ENCODE measurements around the gene MMP7.

The MMP7 gene

GRCh38 chr11:102530558-102530957 lies at the start of gene MMP7:
Gene MMP7 (minus strand): TSS chr11:102530747. CDS start chr11:102530700, 47 bp downstream.
- no peak for DNase-seq

- DNase-seq = no peak
Observed at GRCh38 chr11:102577723-102578122, 47.2 kb upstream of the MMP7 start.

GRCh38 chr11:102577182-102577581 lies 46.6 kb upstream of the MMP7 start:
- no peak for DNase-seq

DNA sequence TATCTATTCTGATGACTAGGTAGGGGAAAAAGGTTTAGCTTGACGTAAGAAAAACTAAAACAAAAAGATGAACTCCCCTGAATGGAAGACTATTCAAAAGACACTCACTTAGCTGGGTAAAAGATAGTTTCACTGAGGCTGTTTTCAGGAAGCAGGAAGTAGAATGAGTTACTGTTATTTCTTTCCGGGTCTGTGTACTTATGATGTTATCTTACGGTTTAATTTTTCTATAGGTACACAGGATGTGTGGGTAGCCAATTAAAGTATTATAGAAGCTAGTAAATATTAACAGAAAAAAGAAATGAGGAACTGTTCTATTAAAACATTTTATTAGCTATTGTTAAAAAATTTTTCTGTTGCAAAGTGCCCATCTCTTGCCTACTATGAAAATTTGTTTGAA lies 45.8 kb upstream of the MMP7 start:
- DNase-seq = no peak

DNA sequence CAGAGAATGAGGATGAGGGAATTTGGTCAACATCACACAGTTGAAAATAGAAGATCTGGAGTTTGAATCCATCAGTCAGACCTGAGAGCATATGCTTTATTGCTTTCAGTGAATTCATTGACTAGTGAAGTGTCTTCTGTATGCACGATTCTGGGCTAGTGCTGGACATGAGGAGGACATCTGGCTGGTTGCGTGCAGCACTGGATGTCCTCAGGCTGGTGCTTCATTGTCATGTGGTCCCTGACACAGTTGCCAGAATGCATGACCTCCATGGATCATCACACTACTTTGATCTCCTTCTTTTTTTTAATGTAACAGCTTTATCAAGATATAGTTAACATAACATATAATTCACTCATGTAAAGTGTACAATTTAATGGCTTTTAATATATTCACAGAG lies 44.5 kb upstream of the MMP7 start:
- DNase-seq = no peak

DNA sequence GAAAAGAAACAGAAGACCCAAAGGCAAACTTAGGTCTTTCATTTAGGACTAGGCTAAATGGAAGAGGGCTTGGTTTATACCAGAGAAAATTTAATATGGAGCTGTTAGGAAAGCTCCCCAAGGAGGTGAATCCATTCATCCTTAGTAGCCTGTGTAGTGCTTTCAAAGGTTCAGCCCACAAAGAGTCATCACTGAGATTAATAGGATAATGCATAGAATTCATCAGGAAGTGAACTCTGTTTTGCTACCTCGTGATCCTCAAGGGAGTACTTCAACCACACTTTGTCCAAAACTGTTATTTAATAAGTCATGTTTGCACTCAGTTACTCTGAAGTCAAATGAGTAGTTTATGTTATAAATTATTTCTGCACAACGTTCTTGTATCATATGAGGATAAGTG lies 43.3 kb upstream of the MMP7 start:
- no peak for DNase-seq

DNA sequence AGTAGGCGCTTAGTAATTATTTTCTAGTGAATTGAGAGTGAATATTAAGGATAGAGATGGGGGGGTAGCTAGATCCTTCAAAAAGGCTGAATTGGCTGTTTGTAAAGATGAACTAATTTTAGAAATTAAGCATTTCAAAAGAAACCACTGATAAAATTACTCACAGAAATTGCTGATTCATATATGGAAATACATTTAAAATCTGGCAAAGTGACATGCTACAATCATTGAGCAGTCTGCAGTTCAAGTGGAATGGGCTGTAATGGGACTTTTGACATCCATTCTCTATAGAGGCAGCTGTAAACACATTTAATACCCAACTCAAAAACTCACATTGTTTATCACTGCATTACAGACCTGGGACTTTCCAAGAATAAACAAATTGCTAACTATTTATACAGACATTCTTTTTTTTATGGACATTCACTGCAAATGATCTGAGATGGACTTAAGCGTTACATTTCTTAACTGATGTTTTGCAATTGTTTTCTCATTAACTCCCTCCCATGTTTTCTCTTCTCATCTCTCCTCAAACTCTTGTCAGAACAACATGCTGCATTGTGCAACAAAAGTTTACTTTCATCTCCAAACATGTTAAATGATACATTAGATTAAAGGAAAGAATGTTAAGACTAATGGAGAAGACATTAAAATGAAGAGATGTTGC lies 42.1 kb upstream of the MMP7 start:
- no peak for DNase-seq

GRCh38 chr11:102568851-102569250 lies 38.3 kb upstream of the MMP7 start:
- no peak for DNase-seq

- no peak for DNase-seq
Observed at GRCh38 chr11:102566112-102566511, 35.6 kb upstream of the MMP7 start.

GRCh38 chr11:102564110-102564509 lies 33.6 kb upstream of the MMP7 start:
- DNase-seq = peak; percentile 28

GRCh38 chr11:102561636-102562035 lies 31.1 kb upstream of the MMP7 start:
- no peak for DNase-seq

DNA sequence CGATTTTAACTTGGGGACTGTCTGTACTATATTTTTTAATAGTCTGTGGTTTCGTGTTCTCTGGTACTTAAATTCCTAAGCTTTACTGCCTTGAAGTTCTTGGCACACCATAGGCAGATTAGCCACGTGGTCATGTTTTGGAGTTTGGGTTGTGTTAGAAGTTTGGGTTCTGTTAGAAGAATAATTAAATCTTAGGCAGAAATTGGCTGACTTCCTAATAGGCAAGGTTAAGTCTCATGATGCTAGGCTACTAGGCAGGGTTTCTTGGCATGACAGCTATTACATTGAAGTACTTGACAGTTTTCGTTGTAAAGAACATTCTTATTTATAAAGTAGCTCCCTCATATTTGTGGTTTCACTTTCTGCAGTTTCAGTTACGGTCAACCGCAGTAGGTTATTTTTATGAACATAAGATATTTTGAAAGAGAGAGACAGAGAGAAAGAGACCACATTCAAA lies 30.0 kb upstream of the MMP7 start:
- peak; percentile 42 for DNase-seq

DNA sequence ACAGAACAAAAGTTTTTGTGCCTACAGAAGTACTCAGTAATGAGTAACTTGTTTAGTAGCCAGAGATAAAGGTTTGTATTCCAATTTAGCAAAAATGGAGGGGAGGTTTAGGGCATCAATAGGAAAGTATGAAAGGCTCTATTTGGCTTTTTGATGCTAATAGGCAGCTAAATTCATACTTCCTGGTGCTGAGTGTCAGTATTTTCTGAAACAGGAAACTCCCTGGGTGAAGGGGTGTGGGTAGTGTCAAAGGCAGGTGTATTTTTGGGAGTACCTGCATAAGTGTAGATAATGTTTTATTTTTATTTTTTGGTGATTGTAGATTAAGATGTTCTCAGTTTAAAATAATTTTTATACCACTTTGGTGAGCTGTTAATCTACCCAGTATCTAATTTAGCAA lies 29.3 kb upstream of the MMP7 start:
- DNase-seq = no peak

- DNase-seq = no peak
Observed at GRCh38 chr11:102555091-102555490, 24.5 kb upstream of the MMP7 start.

- DNase-seq = no peak
Observed at GRCh38 chr11:102553835-102554282, 23.3 kb upstream of the MMP7 start.

DNA sequence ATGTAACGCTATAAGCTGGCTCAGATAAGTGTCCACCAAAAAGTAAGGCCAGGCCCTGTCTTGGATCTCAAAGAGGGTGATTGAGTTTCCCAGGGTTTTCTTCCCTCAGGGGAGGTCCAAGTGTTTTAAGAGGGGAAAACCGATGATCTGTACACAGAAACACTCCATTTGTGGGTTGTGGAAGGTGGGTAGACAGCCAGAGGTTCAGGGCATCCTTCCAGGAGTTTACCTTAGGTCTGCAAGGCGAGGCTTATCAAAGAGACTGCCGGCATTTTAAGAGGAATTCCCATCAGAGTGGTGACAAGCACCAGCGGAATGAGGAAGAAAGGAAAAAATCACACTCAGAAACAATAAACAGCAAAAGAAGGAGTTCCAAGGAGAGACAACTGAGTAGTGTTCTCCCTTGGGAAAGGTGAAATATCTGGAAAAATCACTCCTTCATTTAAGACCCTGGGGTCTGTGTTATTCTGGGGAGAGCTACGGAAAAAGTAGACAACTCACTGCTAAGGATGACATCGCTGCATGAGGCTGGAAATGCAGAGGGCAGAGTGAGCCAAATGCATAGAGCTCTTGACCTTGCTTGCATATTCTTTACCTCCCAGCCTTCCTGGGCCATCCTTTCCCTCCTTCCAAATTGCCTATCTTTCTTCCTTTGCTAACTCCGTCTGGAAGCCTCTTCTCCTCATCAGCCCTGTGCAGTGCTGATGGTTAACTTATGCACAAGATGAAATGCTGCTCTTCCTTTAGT lies 22.1 kb upstream of the MMP7 start:
- no peak for DNase-seq

- no peak for DNase-seq
Observed at GRCh38 chr11:102552020-102552419, 21.5 kb upstream of the MMP7 start.

DNA sequence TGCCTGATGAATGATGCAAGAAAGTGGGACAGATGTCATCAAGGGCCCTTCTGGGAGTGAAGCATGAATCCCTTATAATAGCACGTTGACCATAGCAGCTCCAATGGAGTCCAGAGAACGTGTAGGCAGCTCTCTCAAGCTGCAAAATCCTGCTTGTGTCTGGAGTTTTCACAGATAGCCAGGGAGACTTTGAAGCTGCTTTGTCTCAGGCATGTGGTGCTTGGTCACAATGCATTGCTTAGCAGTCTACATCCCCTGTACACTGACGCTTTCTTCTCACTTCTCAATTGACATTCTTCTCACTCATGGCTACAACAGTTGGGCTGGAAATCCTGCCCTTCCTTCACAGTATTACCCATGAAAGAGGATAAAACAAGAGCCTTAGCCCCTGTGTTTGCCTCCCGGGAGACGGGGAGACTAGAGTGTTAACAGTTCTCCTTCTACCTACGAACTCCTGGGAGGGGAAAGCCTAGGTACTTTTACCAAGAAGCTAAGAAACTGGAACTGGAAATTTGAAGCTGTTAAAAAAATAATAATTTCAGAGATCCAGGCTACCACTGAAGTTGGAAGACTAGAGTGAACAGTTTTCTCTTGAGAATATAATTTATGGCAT lies 20.7 kb upstream of the MMP7 start:
- DNase-seq = no peak

- no peak for DNase-seq
Observed at GRCh38 chr11:102546923-102547471, 16.4 kb upstream of the MMP7 start.

DNA sequence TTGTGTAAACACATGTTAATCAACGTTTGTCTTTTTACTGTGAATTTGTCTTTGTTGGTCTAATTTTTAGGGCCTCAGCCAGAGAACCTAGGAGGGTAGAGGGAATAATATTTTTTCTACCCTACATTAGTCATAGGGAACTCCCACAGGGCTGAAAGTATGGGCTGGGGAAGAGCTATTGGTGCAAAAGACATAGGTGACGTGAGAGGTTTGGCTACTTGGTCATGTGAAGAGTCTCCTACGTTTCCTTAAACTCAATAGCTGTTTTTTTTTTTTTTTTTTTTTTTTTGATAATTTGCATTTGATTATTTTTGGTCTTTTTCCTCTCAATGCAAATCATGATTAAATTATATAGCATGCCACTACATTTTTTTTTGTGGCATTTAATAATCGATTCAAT lies 15.9 kb upstream of the MMP7 start:
- DNase-seq = no peak

- DNase-seq = no peak
Observed at GRCh38 chr11:102545701-102546100, 15.2 kb upstream of the MMP7 start.

DNA sequence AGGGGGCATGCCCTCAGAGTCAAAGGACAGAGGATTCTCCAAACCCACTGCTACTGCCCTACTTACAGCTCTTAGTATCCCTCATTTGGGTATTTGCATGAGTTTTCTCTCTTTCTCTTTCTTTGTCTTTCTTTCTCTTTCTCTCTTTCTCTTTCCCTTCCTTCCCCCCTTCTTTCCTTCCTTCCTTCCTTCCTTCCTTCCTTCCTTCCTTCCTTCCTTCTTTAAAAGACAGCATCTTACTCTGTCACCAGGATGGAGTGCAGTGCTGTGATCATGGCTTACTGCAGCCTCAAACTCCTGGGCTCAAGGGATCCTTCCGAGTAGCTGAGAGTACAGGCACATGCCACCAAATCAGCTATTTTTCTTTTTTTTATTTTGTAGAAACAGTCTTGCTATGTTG lies 14.0 kb upstream of the MMP7 start:
- DNase-seq = no peak

GRCh38 chr11:102539567-102539966 lies 9.0 kb upstream of the MMP7 start:
- no peak for DNase-seq

GRCh38 chr11:102538932-102539331 lies 8.4 kb upstream of the MMP7 start:
- no peak for DNase-seq
